HL-60/S4 treated with retinoic acid at 250 ng/mL for 4 days and 3 days (cell line): ENCODE measurements around the gene EIF2B2.

ENCODE experiments used
- in situ Hi-C: fragments of 300-500 bp; cut with MboI; formaldehyde crosslinking; loops from 2 replicates; pipeline ENCODE4 v1.7.0; 2022; ENCODE audit warnings: low sequenced_read_pairs

EIF2B2 gene

GRCh38 chr14:75002392-75003249 lies at the start of gene EIF2B2:
EIF2B2 (plus strand) TSS chr14:75002921; CDS start chr14:75002991, 70 bp downstream.
- in situ Hi-C loops: no loop called here

GRCh38 chr14:74953686-74954085 lies 49.0 kb upstream of the EIF2B2 start:
- in situ Hi-C loops: no loop called here

- in situ Hi-C loops: no loop called here
Observed at GRCh38 chr14:74954232-74954946, 48.3 kb upstream of the EIF2B2 start.

GRCh38 chr14:74954947-74955228 lies 47.8 kb upstream of the EIF2B2 start:
- in situ Hi-C loops: no loop called here

- in situ Hi-C loops: no loop called here
Observed at GRCh38 chr14:74955229-74956026, 47.3 kb upstream of the EIF2B2 start, which contains the start of gene PGF. PGF (minus strand) TSS chr14:74955597; CDS start chr14:74955242, 355 bp downstream.

GRCh38 chr14:74956027-74956279 lies 46.8 kb upstream of the EIF2B2 start:
- in situ Hi-C loops: no loop called here

- in situ Hi-C loops: no loop called here
Observed at GRCh38 chr14:74956280-74957072, 46.2 kb upstream of the EIF2B2 start.

GRCh38 chr14:74959596-74960180 lies 43.0 kb upstream of the EIF2B2 start:
- in situ Hi-C loops: no loop called here

GRCh38 chr14:74960736-74961135 lies 42.0 kb upstream of the EIF2B2 start:
- in situ Hi-C loops: no loop called here

GRCh38 chr14:74961238-74961911 lies 41.3 kb upstream of the EIF2B2 start:
- in situ Hi-C loops: no loop called here

- in situ Hi-C loops: no loop called here
Observed at GRCh38 chr14:74962046-74962445, 40.7 kb upstream of the EIF2B2 start.

GRCh38 chr14:74962493-74962892 lies 40.2 kb upstream of the EIF2B2 start:
- in situ Hi-C loops: no loop called here

- in situ Hi-C loops: no loop called here
Observed at GRCh38 chr14:74963178-74963704, 39.5 kb upstream of the EIF2B2 start.

- in situ Hi-C loops: no loop called here
Observed at GRCh38 chr14:74963705-74964271, 38.9 kb upstream of the EIF2B2 start.

GRCh38 chr14:74964787-74965485 lies 37.8 kb upstream of the EIF2B2 start:
- in situ Hi-C loops: no loop called here

- in situ Hi-C loops: no loop called here
Observed at GRCh38 chr14:74965486-74966153, 37.1 kb upstream of the EIF2B2 start.

GRCh38 chr14:74968811-74969210 lies 33.9 kb upstream of the EIF2B2 start:
- in situ Hi-C loops: no loop called here

GRCh38 chr14:74973003-74973653 lies 29.6 kb upstream of the EIF2B2 start:
- in situ Hi-C loops: no loop called here
